Measurements from ENCODE around the gene PCBP2.

PCBP2 gene

DNA sequence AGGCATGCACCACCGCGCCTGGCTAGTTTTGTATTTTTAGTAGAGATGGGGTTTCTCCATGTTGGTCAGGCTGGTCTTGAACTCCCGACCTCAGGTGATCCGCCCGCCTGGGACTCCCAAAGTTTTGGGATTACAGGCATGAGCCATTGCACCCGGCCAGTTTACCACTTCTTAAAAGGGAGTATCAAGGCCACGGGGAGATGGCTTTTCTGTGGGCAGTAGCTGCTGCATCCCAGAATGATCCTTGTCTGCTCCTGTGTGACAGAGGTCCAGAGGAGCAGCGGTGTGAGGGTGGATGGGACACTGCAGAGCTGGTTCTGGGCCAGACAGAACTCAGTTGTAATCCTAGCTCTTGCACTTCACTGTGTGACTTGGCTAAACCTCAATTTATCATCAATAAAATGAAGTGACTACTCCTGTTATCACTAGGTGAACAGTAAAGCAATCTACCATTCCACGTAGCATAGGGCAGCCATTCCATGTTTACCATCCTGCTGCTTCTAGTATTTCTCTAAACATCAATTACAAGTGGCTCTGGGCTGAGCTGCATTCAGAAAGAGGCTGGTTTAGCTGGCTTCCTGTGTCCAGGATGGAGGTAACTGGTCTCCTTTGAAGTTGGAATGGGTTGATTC lies 58.4 kb downstream of the PCBP2 start:
- H3K27ac ChIP-seq = peak overlapping the region; percentile 24; the same call in 1 of the 2 replicates
- TF ChIP-seq ZFX (IDR thresholded peaks at IDR 0.05) = no peak
- TF ChIP-seq, protein P1, sequence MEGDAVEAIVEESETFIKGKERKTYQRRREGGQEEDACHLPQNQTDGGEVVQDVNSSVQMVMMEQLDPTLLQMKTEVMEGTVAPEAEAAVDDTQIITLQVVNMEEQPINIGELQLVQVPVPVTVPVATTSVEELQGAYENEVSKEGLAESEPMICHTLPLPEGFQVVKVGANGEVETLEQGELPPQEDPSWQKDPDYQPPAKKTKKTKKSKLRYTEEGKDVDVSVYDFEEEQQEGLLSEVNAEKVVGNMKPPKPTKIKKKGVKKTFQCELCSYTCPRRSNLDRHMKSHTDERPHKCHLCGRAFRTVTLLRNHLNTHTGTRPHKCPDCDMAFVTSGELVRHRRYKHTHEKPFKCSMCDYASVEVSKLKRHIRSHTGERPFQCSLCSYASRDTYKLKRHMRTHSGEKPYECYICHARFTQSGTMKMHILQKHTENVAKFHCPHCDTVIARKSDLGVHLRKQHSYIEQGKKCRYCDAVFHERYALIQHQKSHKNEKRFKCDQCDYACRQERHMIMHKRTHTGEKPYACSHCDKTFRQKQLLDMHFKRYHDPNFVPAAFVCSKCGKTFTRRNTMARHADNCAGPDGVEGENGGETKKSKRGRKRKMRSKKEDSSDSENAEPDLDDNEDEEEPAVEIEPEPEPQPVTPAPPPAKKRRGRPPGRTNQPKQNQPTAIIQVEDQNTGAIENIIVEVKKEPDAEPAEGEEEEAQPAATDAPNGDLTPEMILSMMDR (conservative IDR thresholded peaks at IDR 0.05) = no peak

DNA sequence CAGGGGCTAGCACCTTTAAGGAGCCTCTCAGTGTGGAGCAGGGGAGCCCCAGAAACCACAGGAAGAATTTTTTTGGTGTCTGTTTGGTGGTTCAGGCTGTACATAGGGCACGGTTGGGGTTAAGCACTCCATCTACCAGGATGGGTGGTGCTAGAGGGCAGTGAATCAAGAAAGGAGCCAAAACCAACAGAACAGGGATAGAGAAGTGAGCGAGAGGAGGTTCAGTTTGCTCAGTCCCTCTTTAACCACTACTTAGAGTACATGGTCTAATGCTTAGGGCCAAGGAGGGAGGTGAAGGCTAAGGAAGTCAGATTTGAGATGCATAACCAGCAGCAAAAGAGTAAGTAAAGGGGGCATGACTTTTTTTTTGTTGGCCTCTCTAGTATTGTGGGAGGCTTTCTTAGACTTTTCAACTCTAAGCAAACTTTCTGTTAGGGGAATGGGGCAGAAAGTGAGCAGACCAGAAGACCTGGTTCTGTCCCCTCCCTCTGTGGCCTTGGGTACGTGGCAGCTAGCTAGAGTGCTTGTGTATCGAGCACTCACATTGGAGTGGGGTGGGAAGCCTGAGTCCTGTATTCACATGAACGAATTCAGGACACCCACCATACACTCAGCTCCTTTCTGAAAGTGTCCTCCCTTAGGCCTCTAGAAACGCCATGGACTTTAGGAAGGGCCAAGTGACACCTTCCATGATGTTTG lies 62.0 kb downstream of the PCBP2 start:
- TF ChIP-seq, protein P1 (conservative IDR thresholded peaks at IDR 0.05) = no peak
- no peak for TF ChIP-seq ZFX (IDR thresholded peaks at IDR 0.05)
- H3K27ac ChIP-seq = no peak overlapping the region

DNA sequence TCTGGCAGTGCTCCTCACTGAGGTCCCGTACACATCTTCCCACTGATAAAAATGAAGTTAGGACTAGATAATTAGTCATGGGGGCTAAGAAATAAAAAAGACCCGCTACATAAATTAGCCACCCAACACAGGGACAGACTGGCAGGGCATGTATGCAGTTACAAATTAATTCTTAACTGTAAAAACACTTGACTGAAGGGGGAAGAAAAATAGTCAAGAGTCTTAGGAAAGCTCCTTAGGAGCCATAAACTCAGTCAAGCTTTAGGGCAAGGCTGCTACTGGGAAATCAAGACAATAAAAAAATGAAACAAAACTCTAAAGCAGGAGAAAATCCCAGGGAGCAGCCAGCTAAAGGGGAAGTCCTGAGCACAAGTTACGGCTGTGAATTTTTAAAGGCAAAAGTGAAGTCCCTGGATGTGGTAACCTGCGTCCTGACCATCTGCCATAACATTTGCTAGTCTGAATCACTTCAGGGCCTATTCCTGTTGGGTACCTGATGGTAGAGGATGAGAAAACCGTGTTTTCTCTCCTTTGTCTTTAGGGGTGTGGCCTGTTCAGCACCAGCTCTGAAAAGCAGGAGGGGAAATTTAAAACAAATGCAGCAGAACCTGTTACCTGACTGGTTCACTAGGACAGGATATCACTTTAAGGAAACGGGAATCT lies 62.9 kb downstream of the PCBP2 start:
- TF ChIP-seq ZFX (IDR thresholded peaks at IDR 0.05) = no peak
- TF ChIP-seq, protein P1 (conservative IDR thresholded peaks at IDR 0.05) = no peak
- no peak overlapping the region for H3K27ac ChIP-seq

DNA sequence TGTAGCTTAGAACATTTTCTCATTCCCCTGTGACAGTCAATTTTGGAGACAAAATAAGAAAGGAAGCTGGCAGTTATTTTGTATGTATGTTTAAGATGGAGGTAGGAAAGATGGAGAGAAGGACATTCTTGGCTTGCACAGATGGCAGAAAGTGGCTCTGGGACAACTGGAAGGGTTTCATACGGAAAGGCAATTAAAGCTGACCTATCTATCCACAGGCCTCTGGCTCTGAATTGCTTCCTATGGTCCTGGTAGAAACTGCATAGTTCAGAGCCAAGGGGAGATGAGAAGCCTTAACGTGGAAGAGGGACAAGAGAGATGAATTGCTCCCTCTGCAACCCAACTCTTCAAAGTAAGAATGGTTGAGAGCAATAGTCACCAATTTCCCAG lies 63.4 kb downstream of the PCBP2 start:
- TF ChIP-seq, protein P1 (conservative IDR thresholded peaks at IDR 0.05) = no peak
- TF ChIP-seq ZFX (IDR thresholded peaks at IDR 0.05) = no peak

DNA sequence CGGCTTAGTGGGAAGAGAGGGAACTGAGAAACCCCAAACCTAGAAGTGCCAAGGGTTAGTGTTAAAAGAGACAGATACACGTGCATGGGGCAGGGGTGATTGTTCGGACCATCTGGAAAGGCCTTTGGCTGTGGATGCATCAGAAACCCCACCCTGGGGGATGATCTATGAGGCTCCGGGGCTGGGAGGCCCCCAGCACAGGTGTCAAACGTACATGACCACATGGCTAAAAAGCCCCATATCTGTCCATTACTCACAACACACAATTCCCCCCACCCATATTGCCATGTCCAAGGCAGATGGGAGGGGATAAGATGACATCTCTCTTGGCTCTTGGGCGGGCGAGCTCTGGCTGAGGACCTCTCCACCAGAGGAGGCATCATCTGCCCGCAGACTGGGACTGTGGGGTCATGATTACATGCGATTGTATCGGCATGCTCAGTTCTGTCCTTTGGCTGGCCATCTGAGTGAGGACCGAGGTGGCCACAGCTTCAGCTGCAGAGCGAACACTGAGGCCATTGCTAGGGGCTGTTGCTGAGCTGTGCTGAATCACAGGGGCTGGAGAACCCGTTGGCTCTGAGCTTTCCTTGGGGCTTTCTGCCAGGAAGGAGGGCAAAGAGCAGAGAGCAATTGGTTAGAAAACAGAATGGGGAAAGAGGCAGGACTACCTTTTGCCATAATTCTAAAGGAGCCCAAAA lies 65.0 kb downstream of the PCBP2 start:
- no peak overlapping the region for H3K27ac ChIP-seq

More for the DNA sequence above, 63.4 kb downstream of the PCBP2 start:
- H3K27ac ChIP-seq = no peak overlapping the region

DNA sequence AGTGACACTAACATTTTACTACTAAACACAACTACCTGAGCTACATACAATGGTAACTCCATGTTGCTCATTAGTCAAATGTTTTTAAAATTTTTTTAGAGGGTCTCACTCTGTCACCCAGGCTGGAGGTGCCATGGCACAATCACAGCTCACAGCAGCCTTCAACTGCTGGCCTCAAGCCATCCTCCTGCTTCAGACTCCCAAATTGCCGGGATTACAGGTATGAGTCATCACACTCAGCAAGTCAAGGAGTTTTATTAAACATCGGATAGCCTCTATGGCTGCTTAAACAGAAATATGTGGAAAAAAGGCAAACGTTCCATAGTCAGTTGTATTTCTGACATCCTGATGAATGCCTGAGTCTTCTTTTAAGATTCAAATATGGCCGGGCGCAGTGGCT lies 66.5 kb downstream of the PCBP2 start:
- no peak for TF ChIP-seq ZFX (IDR thresholded peaks at IDR 0.05)
- TF ChIP-seq, protein P1 (conservative IDR thresholded peaks at IDR 0.05) = no peak
- no peak overlapping the region for H3K27ac ChIP-seq

More for the DNA sequence above, 65.0 kb downstream of the PCBP2 start:
- TF ChIP-seq, protein P1 (conservative IDR thresholded peaks at IDR 0.05) = no peak
